ENCODE data around the gene NCOA1.

GRCh38 chr2:24768013-24768412, 277.0 kb downstream of the NCOA1 start:
- TF ChIP-seq POLR2A (IDR thresholded peaks at IDR 0.05; ENCODE audit: low read depth, low read length) (no peak), POLR2AphosphoS5 (IDR thresholded peaks at IDR 0.05; ENCODE audit: low read depth, low read length) (no peak), TAF1 (IDR thresholded peaks at IDR 0.05; ENCODE audit: low read depth, low read length) (no peak), SPI1 (IDR thresholded peaks at IDR 0.05; ENCODE audit: low read depth, low read length) (no peak)

All from GM12891 (cell line).